AG20443 (cell line): ENCODE data around the gene RFC1.
A peak's percentile ranks its signal among the peaks of the same experiment; 100 is the strongest.
"Not testable (repeated sequence)": the region's sequence is repeated elsewhere in the genome, so short reads cannot be mapped to it uniquely, and the experiment has no call there.

ENCODE experiments used
- DNase-seq: peaks from one replicate; pipeline ENCODE4 v3.0.0; 2012; ENCODE audit warnings: low spot score, mixed read lengths

RFC1 gene, protein sequence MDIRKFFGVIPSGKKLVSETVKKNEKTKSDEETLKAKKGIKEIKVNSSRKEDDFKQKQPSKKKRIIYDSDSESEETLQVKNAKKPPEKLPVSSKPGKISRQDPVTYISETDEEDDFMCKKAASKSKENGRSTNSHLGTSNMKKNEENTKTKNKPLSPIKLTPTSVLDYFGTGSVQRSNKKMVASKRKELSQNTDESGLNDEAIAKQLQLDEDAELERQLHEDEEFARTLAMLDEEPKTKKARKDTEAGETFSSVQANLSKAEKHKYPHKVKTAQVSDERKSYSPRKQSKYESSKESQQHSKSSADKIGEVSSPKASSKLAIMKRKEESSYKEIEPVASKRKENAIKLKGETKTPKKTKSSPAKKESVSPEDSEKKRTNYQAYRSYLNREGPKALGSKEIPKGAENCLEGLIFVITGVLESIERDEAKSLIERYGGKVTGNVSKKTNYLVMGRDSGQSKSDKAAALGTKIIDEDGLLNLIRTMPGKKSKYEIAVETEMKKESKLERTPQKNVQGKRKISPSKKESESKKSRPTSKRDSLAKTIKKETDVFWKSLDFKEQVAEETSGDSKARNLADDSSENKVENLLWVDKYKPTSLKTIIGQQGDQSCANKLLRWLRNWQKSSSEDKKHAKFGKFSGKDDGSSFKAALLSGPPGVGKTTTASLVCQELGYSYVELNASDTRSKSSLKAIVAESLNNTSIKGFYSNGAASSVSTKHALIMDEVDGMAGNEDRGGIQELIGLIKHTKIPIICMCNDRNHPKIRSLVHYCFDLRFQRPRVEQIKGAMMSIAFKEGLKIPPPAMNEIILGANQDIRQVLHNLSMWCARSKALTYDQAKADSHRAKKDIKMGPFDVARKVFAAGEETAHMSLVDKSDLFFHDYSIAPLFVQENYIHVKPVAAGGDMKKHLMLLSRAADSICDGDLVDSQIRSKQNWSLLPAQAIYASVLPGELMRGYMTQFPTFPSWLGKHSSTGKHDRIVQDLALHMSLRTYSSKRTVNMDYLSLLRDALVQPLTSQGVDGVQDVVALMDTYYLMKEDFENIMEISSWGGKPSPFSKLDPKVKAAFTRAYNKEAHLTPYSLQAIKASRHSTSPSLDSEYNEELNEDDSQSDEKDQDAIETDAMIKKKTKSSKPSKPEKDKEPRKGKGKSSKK

DNA sequence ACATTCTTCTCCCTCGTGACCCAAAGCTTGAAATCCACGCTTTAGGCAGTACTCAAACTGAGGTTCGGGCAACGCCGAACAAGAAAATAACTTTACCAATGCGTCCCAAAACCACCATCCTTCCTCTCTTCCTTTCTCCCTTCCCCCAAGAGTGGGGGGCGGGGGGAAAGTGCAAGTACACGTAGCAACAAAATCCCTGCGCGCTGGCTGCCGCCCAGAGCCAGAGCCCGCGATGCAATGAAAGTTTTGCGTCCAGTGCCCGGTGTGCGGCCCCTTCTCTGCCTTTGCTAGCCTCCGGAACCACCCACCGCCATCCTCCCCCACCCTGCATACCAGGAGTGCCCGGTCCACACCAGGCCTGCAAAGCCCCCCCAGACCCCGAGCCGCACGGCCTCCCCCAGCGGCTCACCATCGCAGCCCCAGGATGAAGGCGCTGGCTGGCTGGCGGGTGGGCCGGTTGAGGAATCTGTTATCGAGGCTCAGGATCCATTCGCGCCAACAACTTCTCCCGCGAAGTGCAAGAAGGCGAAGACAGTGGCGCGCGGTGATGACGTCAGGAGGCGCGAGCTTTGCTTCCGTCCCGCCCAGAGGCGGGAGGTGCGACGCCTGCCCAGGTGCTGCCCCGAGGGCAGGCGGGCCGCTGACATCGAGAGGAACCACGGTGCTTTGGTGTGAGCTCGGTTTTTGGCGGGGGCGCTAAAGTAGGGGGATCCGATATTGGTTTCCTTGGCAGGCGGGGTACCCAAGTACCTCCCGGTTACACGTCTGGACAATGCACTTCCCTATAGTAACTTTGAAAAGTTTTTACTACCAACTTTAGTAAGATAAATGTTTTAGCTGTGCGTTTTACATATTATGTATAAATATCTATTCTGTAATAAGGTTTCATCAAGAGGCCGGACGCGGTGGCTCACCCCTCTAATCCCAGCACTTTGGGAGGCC lies at the start of gene RFC1:
TSS of gene RFC1 (minus strand) at position 533 of the 942 bp plus-strand sequence. CDS start at position 412, 121 bp downstream.
- peak; percentile 95 for DNase-seq

DNA sequence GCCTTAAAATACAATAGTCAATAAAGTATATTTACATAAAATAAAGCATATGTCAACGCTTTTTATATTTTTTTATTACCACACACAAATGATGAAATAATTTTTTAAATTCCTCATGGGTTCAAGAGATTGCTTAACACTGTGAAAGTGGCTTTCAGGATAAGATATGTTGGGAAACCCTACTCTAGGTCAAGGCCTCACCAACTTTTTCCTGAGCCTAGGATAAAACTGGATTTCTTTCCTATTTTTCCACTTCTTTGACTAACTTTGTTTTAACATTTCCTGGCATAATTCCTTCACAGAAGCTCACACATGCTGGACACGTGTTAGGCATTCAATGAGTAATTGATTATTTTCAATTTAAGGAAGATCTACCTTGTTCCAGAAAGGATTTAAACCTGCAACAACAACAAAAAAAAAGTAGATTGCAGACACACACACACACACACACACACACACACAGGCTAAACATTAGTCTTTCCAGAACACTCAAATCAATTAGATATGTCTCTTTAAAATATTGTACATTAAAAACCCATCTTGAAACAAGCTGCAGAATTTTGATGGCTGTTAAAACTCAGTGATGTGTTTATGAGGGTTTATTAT lies 49.6 kb upstream of the RFC1 start:
- DNase-seq = no peak

DNA sequence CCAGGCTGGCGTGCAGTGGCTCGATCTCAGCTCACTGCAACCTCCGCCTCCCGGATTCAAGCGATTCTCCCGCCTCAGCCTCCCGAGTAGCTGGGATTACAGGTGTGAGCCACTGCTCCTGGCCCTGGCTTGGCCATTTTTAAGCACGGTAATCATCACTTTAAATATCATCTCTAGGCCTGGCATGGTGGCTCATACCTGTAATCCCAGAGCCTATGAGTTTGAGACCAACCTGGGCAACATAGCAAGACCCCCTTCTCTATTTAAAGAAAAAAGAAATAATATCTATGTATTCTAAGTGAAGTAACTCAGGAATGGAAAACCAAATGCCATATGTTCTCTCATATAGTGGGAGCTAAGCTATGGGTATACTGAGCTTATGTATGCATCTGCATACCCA lies 45.4 kb upstream of the RFC1 start:
- not testable (repeated sequence) for DNase-seq

DNA sequence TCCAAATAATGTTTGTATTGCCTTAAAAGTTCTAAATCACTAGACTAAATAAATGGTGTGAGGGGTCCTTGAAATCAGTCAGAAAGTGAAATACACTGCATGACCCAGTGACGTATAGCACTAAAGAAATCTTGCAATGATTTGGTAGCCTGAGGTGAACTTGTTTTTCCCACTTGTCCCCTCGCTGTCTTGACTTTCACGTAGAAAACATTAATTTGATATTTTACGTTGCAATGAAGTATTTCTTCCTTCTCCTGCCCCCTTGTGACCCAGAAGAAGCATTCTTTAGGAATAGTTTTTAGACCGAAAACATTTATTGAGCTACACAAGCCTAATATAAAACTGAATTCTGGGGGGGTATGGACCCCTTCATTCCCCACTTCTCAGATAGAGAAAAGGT lies 44.3 kb upstream of the RFC1 start:
- DNase-seq = no peak

DNA sequence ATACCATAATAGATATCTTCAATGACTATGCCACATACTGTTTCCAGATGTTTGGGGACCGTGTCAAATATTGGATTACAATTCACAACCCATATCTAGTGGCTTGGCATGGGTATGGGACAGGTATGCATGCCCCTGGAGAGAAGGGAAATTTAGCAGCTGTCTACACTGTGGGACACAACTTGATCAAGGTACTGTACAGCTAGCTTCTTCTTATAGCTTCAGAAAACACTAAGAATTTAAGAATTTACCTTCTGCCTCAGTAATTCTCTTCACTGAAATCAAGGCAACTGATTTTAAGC lies 41.4 kb upstream of the RFC1 start:
- DNase-seq = no peak

DNA sequence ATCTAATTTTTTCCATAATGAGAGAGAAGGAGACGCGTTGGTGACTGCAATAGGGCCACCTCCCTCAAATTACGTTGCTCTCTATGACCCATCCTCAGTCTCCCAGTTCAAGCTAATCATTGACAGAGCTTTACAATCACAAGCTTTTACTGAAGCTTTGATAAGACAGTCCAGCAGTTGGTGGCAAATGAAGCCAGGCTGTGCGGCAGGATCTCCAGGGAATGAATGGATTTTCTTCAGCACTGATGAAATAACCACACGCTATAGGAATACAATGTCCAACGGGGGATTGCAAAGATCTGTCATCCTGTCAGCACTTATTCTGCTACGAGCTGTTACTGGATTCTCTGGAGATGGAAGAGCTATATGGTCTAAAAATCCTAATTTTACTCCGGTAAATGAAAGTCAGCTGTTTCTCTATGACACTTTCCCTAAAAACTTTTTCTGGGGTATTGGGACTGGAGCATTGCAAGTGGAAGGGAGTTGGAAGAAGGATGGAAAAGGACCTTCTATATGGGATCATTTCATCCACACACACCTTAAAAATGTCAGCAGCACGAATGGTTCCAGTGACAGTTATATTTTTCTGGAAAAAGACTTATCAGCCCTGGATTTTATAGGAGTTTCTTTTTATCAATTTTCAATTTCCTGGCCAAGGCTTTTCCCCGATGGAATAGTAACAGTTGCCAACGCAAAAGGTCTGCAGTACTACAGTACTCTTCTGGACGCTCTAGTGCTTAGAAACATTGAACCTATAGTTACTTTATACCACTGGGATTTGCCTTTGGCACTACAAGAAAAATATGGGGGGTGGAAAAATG lies 40.8 kb upstream of the RFC1 start, which contains the start of gene KLB:
TSS of gene KLB (plus strand) at position 168 of the 821 bp plus-strand sequence. CDS start at position 188, 20 bp downstream.
- DNase-seq = no peak

DNA sequence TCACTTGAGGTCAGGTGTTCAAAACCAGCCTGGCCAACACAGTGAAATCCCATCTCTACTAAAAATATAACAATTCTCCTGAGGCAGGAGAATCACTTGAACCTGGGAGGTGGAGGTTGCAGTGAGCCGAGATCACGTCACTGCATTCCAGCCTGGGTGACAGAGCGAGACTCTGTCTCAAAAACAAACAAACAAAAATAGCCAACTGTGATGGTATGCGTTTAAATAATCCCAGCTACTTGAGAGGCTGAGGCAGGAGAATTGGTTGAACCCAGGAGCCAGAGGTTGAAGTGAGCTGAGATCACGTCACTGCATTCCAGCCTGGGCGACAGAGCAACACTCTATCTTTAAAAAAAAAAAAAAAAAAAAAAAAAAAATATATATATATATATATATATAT lies 35.5 kb upstream of the RFC1 start:
- DNase-seq = not testable (repeated sequence)

DNA sequence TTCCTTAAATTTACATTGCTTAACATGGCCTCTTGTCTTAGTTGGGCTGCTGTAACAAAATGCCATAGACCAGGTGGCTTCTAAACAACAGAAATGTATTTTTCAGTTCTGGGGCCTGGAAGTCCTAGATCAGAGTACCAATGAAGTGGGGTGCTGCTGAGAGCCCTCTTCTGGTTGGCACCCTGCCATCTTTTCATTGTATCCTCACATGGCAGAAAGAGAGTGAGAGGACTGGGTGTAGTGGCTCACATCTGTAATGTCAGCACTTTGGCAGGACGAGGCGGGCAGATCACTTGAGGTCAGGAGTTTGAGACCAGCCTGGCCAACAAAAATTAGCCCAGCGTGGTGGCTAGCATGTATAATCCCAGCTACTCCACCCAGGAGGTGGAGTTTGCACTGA lies 28.5 kb upstream of the RFC1 start:
- DNase-seq = no peak

DNA sequence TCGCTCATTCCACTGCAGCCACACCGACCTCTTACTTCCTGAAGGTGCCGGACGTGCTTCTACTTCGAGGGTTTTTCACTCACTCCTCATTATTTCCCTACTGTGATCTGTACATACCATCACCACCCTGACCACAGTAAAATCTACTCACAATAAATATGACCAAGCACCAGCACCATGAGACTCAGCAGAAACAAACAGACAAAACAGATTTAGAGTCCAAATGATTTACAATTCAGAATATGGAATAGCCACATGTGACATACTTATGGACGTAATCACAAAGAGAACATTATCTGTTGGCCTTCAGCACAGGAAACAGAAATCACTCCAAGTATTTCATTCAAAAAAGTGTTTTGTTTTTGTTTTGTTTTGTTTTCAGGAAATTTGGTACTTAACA lies 24.4 kb upstream of the RFC1 start:
- no peak for DNase-seq

DNA sequence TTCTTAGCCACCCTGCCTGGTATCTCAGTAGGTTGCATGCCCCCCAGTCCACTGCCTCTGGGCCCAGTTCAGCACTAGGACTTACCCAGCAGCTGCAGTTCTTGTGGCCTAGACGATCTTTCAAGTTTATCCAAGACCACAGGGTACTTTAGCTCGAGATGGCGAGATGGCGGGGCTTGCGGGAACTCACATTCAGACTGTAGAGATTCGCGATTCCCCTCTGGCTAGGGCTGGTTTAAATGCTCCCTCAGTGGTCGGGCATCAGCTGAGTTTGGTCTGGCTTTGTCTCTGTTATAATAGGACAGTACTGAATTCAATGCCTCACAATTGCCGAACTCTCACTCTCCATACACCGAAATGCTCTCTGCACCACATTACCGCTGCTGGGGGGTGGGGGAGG lies 18.4 kb upstream of the RFC1 start:
- no peak for DNase-seq

DNA sequence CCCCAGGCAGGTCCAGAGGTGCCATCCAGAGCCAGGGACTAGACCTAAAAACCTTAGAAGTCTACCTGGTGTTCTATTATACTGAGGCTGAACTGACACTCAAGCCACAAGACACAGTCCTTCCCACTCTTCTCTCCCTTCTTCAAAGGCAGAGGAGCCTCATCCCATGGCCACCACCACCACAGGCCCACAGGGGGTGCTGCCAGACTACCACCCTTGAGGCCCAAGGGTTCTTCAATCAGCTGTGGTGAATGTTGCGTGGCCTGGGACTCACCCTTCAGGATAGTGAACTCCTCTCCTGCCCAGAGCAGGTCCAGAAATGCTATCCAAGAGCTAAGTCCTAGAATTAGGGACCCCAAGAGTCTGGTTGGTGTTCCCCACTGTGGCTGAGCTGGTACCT lies 17.5 kb upstream of the RFC1 start:
- DNase-seq = no peak

DNA sequence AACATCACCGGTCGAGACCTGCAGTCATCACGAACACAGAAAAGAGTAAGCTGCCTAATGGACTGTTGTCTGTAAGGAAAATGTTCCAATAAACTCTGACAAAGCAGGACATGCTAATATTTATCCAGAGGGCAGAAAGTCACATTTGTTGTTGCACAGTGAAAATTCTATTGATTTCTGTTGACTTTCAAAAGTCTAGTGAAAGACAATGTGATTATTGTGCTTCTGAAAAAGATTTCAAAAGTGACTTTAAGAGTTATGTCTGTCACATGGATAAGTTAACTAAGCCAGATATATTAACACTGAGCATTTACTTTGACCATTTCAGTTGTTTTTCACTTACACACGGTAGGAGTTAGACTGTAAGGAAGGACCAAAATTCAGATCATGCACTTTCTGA lies 9.3 kb upstream of the RFC1 start:
- DNase-seq = no peak

DNA sequence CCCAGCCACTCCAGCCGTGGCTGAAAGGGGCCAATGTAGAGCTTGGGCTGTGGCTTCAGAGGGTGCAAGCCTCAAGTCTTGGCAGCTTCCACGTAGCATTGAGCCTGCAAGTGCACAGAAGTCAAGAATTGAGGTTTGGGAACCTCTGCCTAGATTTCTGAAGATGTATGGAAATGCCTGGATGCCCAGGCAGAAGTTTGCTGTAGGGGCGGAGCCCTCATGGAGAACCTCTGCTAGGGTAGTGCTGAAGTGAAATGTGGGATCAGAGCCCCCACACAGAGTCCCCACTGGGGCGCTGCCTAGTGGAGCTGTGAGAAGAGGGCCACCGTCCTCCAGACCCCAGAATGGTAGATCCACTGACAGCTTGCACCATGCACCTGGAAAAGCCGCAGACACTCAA lies 5.0 kb upstream of the RFC1 start:
- not testable (repeated sequence) for DNase-seq

DNA sequence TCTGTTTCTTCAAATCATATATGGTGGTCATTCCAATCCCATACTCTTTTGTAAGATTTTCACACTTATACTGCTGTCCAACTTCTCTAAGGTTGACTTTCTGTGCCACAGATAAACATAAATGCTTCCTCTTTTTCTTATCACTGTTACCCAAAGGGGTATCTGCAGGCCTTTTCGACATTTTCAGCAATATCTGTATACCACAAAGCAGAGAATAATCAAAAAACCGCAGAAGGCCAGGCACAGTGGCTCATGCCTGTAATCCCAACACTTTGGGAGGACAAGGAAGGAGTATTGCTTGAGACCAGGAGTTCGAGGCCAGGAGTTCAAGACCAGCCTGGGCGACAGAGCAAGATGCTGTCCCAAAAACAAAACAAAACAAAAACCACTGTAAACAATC lies 3.1 kb upstream of the RFC1 start:
- DNase-seq = no peak

DNA sequence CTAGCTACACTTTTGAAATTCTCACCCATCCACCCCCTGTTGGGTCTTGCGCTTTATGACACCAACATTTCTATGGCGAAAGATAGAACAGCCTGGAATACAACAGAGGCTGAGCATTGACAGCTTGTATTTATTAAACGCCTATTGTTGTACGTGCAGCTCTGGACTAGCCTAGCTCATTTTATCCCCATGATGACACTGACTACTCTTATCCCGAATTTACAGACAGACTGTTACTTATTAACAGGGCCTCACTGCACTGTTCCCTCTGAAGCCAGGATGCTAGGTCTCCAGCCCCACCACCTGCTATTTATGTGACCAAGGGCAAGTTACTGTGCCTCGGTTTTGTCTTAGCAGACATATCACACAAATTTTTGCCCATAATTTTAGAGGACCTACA lies 1.0 kb upstream of the RFC1 start:
- DNase-seq = no peak

DNA sequence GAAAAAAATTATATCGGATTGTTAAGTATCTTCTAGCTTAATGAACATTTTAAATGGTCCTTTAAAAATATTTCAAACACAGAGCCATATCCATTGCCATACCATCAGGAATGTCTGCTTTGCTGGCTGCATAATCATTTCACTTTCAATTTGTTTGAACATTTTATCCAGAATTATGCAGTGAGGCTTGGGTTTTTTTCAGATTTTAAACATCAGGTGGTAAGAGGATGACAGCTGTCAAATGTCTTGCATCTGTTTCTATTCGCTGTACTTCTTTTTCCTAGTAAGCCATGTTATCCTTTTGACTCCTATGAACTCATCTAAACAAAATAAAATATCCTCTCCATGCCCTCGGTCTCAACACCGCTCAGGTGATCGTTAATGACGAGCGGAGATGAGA lies 802 bp downstream of the RFC1 start:
- no peak for DNase-seq

DNA sequence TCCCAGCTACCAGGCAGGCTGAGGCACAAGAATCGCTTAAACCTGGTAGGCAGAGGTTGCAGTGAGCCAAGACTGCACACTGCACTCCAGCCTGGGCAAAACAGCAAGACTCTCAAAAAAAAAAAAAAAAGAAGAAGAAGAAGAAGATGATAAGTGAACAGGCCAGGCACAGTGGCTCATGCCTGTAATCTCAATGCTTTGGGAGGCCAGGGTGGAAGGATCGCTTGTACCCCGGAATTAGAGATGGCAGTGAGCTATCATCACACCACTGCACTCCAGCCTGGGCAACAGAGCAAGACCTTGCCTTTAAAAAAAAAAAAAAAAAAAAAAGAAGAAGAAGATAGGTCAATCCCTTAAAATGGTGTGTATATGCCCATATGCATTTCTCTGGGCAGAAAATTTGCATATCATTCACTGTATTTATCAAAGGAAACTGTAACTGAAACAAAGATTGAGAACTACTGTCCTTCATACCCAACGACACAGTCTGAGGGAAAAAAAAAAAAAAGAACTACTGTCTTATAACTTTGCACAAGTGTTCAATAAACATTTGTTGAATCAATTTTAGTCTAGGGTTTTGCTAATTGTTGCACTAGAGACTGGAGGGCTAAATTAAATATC lies 2.3 kb downstream of the RFC1 start:
- DNase-seq = no peak

DNA sequence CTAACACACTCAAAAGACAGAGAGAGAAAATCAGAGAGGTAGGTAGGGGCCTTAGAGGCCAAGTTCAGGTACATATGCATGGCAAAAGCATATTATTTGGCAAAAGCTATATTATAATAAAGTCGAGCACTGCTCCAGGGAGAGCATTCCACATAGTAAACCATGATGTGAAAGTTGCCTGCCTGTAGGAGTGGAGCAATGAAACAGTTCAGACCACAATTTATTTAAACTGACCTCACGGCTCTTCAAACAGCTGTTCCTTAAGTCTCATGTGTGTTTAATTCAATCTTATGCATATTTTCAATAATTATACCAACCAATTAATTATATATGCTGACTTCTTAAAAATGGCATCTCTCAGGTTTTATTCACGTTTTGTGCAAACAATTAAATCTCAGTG lies 3.3 kb downstream of the RFC1 start:
- no peak for DNase-seq

DNA sequence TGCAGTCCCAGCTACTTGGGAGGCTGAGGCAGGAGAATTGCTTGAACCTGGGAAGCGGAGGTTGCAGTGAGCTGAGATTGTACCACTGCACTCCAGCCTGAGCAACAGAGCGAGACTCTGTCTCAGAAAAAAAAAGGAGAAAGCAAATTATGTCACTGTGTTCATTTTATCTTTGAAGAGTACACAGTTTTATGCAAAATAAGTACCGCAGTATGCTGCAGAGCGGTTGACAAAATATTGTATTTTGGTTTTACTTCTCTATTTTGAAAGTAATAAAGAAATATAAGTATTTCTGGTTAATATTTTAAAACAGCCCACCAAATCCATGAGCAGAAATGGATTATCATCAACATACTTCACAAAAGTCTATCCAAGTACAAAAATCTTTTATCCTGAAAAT lies 5.6 kb downstream of the RFC1 start:
- DNase-seq = not testable (repeated sequence)

DNA sequence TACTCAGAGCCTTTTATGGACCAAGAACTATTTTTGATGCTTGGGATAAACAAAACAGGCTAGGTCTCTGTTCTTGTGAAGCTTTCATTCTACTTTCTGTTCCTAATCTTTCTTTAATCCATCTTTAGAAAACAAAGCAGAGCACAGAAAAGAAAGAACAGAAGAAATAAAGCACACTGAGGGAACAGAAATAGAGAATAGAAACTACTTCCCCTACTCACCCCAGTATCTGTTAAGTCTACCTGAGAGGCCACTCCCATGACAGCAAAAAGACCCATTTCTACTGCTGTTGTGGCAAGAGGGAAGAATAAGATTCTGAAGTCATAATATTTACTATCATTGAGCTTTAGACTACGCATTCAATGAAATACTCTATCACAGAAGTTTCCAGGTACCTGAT lies 9.2 kb downstream of the RFC1 start:
- DNase-seq = no peak
